HL-60 (cell line): ENCODE results near the gene RPS5.

Source experiments
- GABPA ChIP-seq: IDR thresholded peaks from 2 replicates; pipeline ENCODE4 v1.6.1; 2012; ENCODE audit warnings: low read depth
- POLR2AphosphoS5 ChIP-seq: IDR thresholded peaks from 2 replicates; pipeline ENCODE4 v1.6.1; 2012; ENCODE audit warnings: low read depth
- SPI1 ChIP-seq: IDR thresholded peaks from 2 replicates; pipeline ENCODE4 v1.6.1; 2012; ENCODE audit warnings: low read depth, mild to moderate bottlenecking, borderline replicate concordance
- TF ChIP-seq, protein P1 (sequence below): IDR thresholded peaks from one replicate; pipeline ENCODE4 v1.5.1; 2011; ENCODE audit warnings: low read length, control low read depth, inconsistent platforms; ENCODE audit not compliant: insufficient read depth

DNA sequence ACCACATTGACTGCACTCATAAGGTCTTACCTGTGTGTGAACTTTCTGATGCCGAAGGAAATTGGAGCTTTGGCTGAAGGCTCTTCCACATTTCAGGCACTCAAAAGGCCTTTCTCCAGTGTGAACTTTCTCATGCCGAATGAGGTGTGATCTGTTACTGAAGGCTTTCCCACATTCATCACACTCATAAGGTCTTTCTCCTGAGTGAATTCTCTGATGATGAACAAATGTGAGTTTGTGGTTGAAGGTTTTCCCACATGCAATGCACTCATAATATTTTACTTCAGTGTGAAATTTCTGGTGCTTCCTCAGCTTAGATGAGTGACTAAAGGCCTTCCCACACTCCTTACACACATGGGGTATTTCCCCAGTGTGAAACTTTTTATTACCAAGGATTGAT, 47.1 kb downstream of the RPS5 start:
- TF ChIP-seq, protein P1, sequence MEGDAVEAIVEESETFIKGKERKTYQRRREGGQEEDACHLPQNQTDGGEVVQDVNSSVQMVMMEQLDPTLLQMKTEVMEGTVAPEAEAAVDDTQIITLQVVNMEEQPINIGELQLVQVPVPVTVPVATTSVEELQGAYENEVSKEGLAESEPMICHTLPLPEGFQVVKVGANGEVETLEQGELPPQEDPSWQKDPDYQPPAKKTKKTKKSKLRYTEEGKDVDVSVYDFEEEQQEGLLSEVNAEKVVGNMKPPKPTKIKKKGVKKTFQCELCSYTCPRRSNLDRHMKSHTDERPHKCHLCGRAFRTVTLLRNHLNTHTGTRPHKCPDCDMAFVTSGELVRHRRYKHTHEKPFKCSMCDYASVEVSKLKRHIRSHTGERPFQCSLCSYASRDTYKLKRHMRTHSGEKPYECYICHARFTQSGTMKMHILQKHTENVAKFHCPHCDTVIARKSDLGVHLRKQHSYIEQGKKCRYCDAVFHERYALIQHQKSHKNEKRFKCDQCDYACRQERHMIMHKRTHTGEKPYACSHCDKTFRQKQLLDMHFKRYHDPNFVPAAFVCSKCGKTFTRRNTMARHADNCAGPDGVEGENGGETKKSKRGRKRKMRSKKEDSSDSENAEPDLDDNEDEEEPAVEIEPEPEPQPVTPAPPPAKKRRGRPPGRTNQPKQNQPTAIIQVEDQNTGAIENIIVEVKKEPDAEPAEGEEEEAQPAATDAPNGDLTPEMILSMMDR = no peak
- TF ChIP-seq POLR2AphosphoS5 (no peak), SPI1 (no peak), GABPA (no peak)
